HepG2 (cell line): ENCODE measurements around the gene GPATCH8. TPM values are rescaled to one million over a fixed set of nuclear protein-coding genes. Genes with fewer than 3 reads are reported as not detected.

Experiments used
- AHR ChIP-seq: IDR thresholded peaks from 2 replicates; pipeline ENCODE4 v1.6.1; 2018; ENCODE audit warnings: missing genetic modification reagents, missing compliant biosample characterization
- CCAR2 ChIP-seq: fragments of 200-400 bp; formaldehyde crosslinking; optimal IDR thresholded peaks from 2 replicates; pipeline ENCODE3; 2018; ENCODE audit warnings: low read depth, mild to moderate bottlenecking, low read length, moderate library complexity
- ESRRA ChIP-seq: sonication (generic); formaldehyde crosslinking; IDR thresholded peaks from 2 replicates; pipeline ENCODE4 v1.5.1; 2020; ENCODE audit warnings: mild to moderate bottlenecking, low read depth, missing genetic modification reagents
- JARID2 ChIP-seq: sonication (generic); formaldehyde crosslinking; IDR thresholded peaks from 2 replicates; pipeline ENCODE4 v1.8.1; 2023; ENCODE audit warnings: missing genetic modification reagents, inconsistent platforms; ENCODE audit not compliant: insufficient replicate concordance
- KLF12 ChIP-seq: sonication (generic); formaldehyde crosslinking; IDR thresholded peaks from 2 replicates; pipeline ENCODE4 v1.4.0; 2020; ENCODE audit warnings: missing genetic modification reagents, borderline replicate concordance
- RFXAP ChIP-seq: sonication (generic); formaldehyde crosslinking; IDR thresholded peaks from 2 replicates; pipeline ENCODE4 v1.4.0; 2020; ENCODE audit warnings: missing genetic modification reagents, borderline replicate concordance
- YEATS4 ChIP-seq: sonication (generic); formaldehyde crosslinking; IDR thresholded peaks from 2 replicates; pipeline ENCODE4 v1.4.0; 2020; ENCODE audit warnings: missing genetic modification reagents, borderline replicate concordance
- ZBTB20 ChIP-seq: sonication (generic); formaldehyde crosslinking; IDR thresholded peaks from 2 replicates; pipeline ENCODE4 v1.8.1; 2023; ENCODE audit warnings: missing genetic modification reagents, low read depth, mild to moderate bottlenecking, borderline replicate concordance
- ZBTB3 ChIP-seq: sonication (generic); formaldehyde crosslinking; IDR thresholded peaks from 2 replicates; pipeline ENCODE4 v1.4.0; 2020; ENCODE audit warnings: low read depth, mild to moderate bottlenecking, moderate library complexity, missing genetic modification reagents, borderline replicate concordance
- ZFAT ChIP-seq: sonication (generic); formaldehyde crosslinking; conservative IDR thresholded peaks from 2 replicates; pipeline ENCODE4 v1.8.1; 2023; ENCODE audit warnings: missing genetic modification reagents, inconsistent platforms
- ZNF232 ChIP-seq: sonication (generic); formaldehyde crosslinking; IDR thresholded peaks from 2 replicates; pipeline ENCODE4 v1.4.0; 2020; ENCODE audit warnings: missing genetic modification reagents, borderline replicate concordance
- ZNF282 ChIP-seq: fragments of 450-650 bp; IDR thresholded peaks from 2 replicates; pipeline ENCODE4 v1.6.1; 2018; ENCODE audit not compliant: partially characterized antibody
- polyA plus RNA-seq, 8 experiments: library from polyadenylated mRNA; depleted of rRNA in 3 of 8; stranded (reverse) in 7 of 8; unstranded in 1 of 8; fragments of >200 nt; fragmentation: Illumina TruSeq in 4 of 8; extraction: Trizol in 4 of 8; gene quantifications; 2 replicates each; pipeline versions ENCODE4 v1.2.1 to v1.2.3, GENCODE V29; 2011 to 2016; ENCODE audit warnings: low read depth in 4 of 8, missing spikeins in 1 of 8, mixed read lengths in 1 of 8; ENCODE audit not compliant: insufficient read depth in 1 of 8
- total RNA-seq, 5 experiments: library from RNA; depleted of rRNA; stranded (reverse); fragments of >200 nt; fragmentation: Illumina TruSeq; extraction: Trizol; gene quantifications; 2 replicates each; pipeline ENCODE4 v1.2.3, GENCODE V29; 2016; ENCODE audit warnings: low read depth in 1 of 5
- TF ChIP-seq, protein P1 (sequence below): sonication (generic); formaldehyde crosslinking; IDR thresholded peaks from 2 replicates; pipeline ENCODE4 v1.8.1; 2023; ENCODE audit warnings: mild to moderate bottlenecking, missing genetic modification reagents
- TF ChIP-seq, protein P2 (sequence below): sonication (generic); formaldehyde crosslinking; IDR thresholded peaks from 2 replicates; pipeline ENCODE4 v1.4.0; 2020; ENCODE audit warnings: missing genetic modification reagents
- TF ChIP-seq, protein P3 (sequence below): sonication (generic); formaldehyde crosslinking; IDR thresholded peaks from 2 replicates; pipeline ENCODE4 v1.4.0; 2020; ENCODE audit warnings: missing genetic modification reagents
- TF ChIP-seq, protein P4 (sequence below): sonication (generic); formaldehyde crosslinking; IDR thresholded peaks from 2 replicates; pipeline ENCODE4 v1.5.0; 2020; ENCODE audit warnings: mild to moderate bottlenecking, missing genetic modification reagents

Gene GPATCH8
- total and polyA plus RNA-seq, 2 of the 13 experiments (the other 11 are each of a cell fraction or from before 2014, with no cell fraction given): 20.7 to 21.5 TPM

DNA sequence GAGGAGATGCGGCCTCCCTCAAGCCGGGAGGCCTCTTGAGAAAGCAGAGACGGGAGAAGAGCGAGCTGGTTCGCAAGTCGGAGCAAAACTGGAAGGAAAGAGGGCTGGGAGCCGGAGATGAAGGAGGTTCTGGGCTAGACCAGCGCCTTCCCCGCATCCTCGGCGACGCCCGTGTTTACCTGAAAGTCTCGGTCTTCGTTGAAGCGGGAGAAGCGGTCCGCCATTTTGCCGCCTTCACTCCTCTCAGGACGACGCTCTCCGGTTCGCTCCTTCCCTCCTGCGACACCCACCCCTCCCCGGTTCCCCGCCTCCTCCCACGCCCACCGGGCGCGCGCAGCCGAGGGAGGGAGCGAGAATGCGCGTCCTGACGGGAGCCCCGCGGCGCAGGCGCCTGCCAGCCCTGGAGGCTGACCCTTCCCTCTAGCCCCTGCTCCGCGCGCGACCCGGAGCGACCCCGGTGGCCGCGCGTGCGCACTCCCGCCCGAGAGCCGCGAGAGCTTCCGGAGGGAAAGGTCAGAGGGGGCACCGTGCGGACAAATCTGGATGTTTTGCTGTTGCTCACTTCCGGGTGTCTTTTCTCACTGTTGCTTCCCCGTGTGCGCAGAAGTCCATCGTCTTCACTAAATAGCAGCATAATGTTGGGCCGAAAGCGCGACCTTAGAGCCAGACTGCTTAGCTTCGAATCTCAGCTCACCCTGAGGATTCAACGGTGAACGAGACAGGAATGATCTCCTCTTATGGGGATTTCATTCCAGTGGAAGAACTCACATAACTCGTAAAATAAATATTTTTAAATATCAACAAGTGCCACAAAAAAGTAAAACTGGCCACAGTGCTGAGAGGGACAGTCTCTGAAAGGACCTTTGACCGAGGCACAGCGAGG lies at the start of gene GPATCH8 (continued):
- TF ChIP-seq RFXAP (CRISPR knock-in tag): peak; percentile 15; the same call in 1 of the 2 replicates
- TF ChIP-seq AHR (CRISPR knock-in tag): peak; percentile 64
- peak; percentile 26; the same call in 1 of the 2 replicates for TF ChIP-seq ZBTB20 (CRISPR knock-in tag)
- no peak for TF ChIP-seq CCAR2
- no peak for TF ChIP-seq ZNF282
- TF ChIP-seq, protein P1, sequence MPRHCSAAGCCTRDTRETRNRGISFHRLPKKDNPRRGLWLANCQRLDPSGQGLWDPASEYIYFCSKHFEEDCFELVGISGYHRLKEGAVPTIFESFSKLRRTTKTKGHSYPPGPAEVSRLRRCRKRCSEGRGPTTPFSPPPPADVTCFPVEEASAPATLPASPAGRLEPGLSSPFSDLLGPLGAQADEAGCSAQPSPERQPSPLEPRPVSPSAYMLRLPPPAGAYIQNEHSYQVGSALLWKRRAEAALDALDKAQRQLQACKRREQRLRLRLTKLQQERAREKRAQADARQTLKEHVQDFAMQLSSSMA: peak; percentile 59; the same call in 1 of the 2 replicates
- 0 out of 2 replicates have a peak, but pooled peaks have one; percentile 49 for TF ChIP-seq ZNF232 (CRISPR knock-in tag)
- TF ChIP-seq KLF12 (CRISPR knock-in tag): no peak
- TF ChIP-seq, protein P2, sequence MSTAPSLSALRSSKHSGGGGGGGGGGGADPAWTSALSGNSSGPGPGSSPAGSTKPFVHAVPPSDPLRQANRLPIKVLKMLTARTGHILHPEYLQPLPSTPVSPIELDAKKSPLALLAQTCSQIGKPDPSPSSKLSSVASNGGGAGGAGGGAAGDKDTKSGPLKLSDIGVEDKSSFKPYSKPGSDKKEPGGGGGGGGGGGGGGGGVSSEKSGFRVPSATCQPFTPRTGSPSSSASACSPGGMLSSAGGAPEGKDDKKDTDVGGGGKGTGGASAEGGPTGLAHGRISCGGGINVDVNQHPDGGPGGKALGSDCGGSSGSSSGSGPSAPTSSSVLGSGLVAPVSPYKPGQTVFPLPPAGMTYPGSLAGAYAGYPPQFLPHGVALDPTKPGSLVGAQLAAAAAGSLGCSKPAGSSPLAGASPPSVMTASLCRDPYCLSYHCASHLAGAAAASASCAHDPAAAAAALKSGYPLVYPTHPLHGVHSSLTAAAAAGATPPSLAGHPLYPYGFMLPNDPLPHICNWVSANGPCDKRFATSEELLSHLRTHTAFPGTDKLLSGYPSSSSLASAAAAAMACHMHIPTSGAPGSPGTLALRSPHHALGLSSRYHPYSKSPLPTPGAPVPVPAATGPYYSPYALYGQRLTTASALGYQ (CRISPR knock-in tag): peak; percentile 64; the same call in 1 of the 2 replicates
- peak; percentile 89 for TF ChIP-seq ESRRA (CRISPR knock-in tag)
- no peak for TF ChIP-seq YEATS4 (CRISPR knock-in tag)
- TF ChIP-seq, protein P3, sequence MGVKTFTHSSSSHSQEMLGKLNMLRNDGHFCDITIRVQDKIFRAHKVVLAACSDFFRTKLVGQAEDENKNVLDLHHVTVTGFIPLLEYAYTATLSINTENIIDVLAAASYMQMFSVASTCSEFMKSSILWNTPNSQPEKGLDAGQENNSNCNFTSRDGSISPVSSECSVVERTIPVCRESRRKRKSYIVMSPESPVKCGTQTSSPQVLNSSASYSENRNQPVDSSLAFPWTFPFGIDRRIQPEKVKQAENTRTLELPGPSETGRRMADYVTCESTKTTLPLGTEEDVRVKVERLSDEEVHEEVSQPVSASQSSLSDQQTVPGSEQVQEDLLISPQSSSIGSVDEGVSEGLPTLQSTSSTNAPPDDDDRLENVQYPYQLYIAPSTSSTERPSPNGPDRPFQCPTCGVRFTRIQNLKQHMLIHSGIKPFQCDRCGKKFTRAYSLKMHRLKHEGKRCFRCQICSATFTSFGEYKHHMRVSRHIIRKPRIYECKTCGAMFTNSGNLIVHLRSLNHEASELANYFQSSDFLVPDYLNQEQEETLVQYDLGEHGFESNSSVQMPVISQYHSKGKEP (CRISPR knock-in tag): 0 out of 2 replicates have a peak, but pooled peaks have one; percentile 36
- peak; percentile 62 for TF ChIP-seq JARID2 (CRISPR knock-in tag)
- peak; percentile 80; the same call in 1 of the 2 replicates for TF ChIP-seq ZBTB3 (CRISPR knock-in tag)
- no peak for TF ChIP-seq ZFAT (CRISPR knock-in tag)
- TF ChIP-seq, protein P4, sequence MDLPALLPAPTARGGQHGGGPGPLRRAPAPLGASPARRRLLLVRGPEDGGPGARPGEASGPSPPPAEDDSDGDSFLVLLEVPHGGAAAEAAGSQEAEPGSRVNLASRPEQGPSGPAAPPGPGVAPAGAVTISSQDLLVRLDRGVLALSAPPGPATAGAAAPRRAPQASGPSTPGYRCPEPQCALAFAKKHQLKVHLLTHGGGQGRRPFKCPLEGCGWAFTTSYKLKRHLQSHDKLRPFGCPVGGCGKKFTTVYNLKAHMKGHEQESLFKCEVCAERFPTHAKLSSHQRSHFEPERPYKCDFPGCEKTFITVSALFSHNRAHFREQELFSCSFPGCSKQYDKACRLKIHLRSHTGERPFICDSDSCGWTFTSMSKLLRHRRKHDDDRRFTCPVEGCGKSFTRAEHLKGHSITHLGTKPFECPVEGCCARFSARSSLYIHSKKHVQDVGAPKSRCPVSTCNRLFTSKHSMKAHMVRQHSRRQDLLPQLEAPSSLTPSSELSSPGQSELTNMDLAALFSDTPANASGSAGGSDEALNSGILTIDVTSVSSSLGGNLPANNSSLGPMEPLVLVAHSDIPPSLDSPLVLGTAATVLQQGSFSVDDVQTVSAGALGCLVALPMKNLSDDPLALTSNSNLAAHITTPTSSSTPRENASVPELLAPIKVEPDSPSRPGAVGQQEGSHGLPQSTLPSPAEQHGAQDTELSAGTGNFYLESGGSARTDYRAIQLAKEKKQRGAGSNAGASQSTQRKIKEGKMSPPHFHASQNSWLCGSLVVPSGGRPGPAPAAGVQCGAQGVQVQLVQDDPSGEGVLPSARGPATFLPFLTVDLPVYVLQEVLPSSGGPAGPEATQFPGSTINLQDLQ (CRISPR knock-in tag): no peak; the same call in 1 of the 2 replicates
